ENCODE data around the gene USO1.

DNA sequence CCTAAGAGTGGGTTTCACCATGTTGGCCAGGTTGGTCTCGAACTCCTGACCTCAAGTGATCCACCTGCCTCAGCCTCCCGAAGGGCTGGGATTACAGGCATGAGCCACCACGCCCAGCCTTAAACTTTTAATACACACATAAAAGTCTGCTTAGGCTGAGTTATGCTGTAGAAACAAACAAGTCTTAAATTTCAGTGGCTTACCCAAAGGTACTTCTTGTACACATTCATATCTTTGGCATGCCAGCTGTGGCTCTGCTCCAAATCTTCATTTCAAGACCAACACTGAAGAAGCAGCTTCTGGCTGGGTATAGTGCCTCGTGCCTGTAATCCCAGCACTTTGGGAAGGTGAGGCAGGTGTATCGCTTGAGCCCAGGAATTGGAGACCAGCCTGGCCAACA is 97.6 kb downstream of the USO1 start:
- no peak for TF ChIP-seq EZH2 (IDR thresholded peaks at IDR 0.05; ENCODE audit: borderline replicate concordance, low read depth, low read length, severe bottlenecking)
- TF ChIP-seq, protein P1, sequence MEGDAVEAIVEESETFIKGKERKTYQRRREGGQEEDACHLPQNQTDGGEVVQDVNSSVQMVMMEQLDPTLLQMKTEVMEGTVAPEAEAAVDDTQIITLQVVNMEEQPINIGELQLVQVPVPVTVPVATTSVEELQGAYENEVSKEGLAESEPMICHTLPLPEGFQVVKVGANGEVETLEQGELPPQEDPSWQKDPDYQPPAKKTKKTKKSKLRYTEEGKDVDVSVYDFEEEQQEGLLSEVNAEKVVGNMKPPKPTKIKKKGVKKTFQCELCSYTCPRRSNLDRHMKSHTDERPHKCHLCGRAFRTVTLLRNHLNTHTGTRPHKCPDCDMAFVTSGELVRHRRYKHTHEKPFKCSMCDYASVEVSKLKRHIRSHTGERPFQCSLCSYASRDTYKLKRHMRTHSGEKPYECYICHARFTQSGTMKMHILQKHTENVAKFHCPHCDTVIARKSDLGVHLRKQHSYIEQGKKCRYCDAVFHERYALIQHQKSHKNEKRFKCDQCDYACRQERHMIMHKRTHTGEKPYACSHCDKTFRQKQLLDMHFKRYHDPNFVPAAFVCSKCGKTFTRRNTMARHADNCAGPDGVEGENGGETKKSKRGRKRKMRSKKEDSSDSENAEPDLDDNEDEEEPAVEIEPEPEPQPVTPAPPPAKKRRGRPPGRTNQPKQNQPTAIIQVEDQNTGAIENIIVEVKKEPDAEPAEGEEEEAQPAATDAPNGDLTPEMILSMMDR (IDR thresholded peaks at IDR 0.05; ENCODE audit: borderline replicate concordance, extremely low read depth, low read length, poor library complexity, severe bottlenecking): no peak
